Stimulated activated CD8-positive, alpha-beta memory T cell treated with anti-CD3 and anti-CD28 coated beads, Interleukin-15, amount 100 ng/mL, for 4 hours (primary cell): Measurements from ENCODE around the gene NFASC.

Experiments used
- DNase-seq, 2 donors: peaks; one replicate each; pipeline ENCODE4 v3.0.0-alpha.2; 2020; ENCODE audit warnings: low read depth in 2 of 2

Gene NFASC

GRCh38 chr1:204859861-204860267 is 10.8 kb upstream of the NFASC start:
- no peak for DNase-seq

- DNase-seq, result no peak
Observed at GRCh38 chr1:204863024-204863423, 7.6 kb upstream of the NFASC start.

GRCh38 chr1:204863730-204864129 is 6.9 kb upstream of the NFASC start:
- DNase-seq, result no peak

GRCh38 chr1:204866051-204866596 is 4.5 kb upstream of the NFASC start:
- DNase-seq, result no peak

- no peak for DNase-seq
Observed at GRCh38 chr1:204867203-204867602, 3.5 kb upstream of the NFASC start.

GRCh38 chr1:204867666-204868339 is 2.9 kb upstream of the NFASC start:
- DNase-seq, result no peak

- no peak for DNase-seq
Observed at GRCh38 chr1:204868340-204868700, 2.3 kb upstream of the NFASC start.

- no peak for DNase-seq
Observed at GRCh38 chr1:204869097-204869496, 1.6 kb upstream of the NFASC start.

GRCh38 chr1:204871405-204872037 is 859 bp downstream of the NFASC start:
- no peak for DNase-seq

GRCh38 chr1:204872262-204872881 is 1.7 kb downstream of the NFASC start:
- no peak for DNase-seq

- no peak for DNase-seq
Observed at GRCh38 chr1:204873176-204873575, 2.5 kb downstream of the NFASC start.

GRCh38 chr1:204873714-204874113 is 3.1 kb downstream of the NFASC start:
- DNase-seq, result no peak

- DNase-seq, result no peak
Observed at GRCh38 chr1:204874274-204874673, 3.6 kb downstream of the NFASC start.

- no peak for DNase-seq
Observed at GRCh38 chr1:204875255-204875654, 4.6 kb downstream of the NFASC start.

GRCh38 chr1:204878621-204879234 is 8.1 kb downstream of the NFASC start:
- DNase-seq, result no peak

GRCh38 chr1:204879351-204879750 is 8.7 kb downstream of the NFASC start:
- no peak for DNase-seq

GRCh38 chr1:204880906-204881305 is 10.2 kb downstream of the NFASC start:
- no peak for DNase-seq

- no peak for DNase-seq
Observed at GRCh38 chr1:204882479-204882878, 11.8 kb downstream of the NFASC start.

GRCh38 chr1:204883405-204883804 is 12.7 kb downstream of the NFASC start:
- DNase-seq, result no peak

GRCh38 chr1:204885288-204885711 is 14.6 kb downstream of the NFASC start:
- DNase-seq, result no peak

- no peak for DNase-seq
Observed at GRCh38 chr1:204885790-204886189, 15.1 kb downstream of the NFASC start.

GRCh38 chr1:204887846-204888245 is 17.2 kb downstream of the NFASC start:
- DNase-seq, result no peak

GRCh38 chr1:204888294-204888693 is 17.6 kb downstream of the NFASC start:
- no peak for DNase-seq
